HAP-1 (cell line): ENCODE results near the gene ENTPD7.
"Not testable (repeated sequence)": the region's sequence is repeated elsewhere in the genome, so short reads cannot be mapped to it uniquely, and the experiment has no call there.

ENCODE experiments used
- DNase-seq, 2 experiments: peaks; one replicate each; pipeline ENCODE4 v3.0.0-alpha.2; 2016 to 2020; ENCODE audit warnings: low spot score in 2 of 2
- H3K27me3 ChIP-seq: fragments of 250-450 bp; sonication (Bioruptor Pico); 2 replicates; pipeline ENCODE4 v1.5.1; 2020; ENCODE audit warnings: low read depth, mild to moderate bottlenecking, moderate library complexity
- H3K36me3 ChIP-seq: fragments of 250-450 bp; sonication (Bioruptor Pico); replicated peaks from 2 replicates; pipeline ENCODE4 v1.5.1; 2020; ENCODE audit warnings: mild to moderate bottlenecking
- H3K4me1 ChIP-seq: fragments of 250-450 bp; sonication (Bioruptor Pico); 2 replicates; pipeline ENCODE4 v1.5.1; 2020; ENCODE audit warnings: mild to moderate bottlenecking
- H3K4me3 ChIP-seq: fragments of 250-450 bp; sonication (Bioruptor Pico); 2 replicates; pipeline ENCODE4 v1.5.1; 2020; ENCODE audit warnings: mild to moderate bottlenecking, moderate library complexity
- H3K9me3 ChIP-seq: fragments of 250-450 bp; sonication (Bioruptor Pico); 2 replicates; pipeline ENCODE4 v1.5.1; 2020; ENCODE audit warnings: mild to moderate bottlenecking, moderate library complexity
- in situ Hi-C: fragments of 300-500 bp; cut with MboI; formaldehyde crosslinking; loops from 3 replicates; pipeline ENCODE4 v1.14.3; 2020; ENCODE audit warnings: low sequenced_read_pairs, inconsistent platforms, mixed read lengths

The ENTPD7 gene

DNA sequence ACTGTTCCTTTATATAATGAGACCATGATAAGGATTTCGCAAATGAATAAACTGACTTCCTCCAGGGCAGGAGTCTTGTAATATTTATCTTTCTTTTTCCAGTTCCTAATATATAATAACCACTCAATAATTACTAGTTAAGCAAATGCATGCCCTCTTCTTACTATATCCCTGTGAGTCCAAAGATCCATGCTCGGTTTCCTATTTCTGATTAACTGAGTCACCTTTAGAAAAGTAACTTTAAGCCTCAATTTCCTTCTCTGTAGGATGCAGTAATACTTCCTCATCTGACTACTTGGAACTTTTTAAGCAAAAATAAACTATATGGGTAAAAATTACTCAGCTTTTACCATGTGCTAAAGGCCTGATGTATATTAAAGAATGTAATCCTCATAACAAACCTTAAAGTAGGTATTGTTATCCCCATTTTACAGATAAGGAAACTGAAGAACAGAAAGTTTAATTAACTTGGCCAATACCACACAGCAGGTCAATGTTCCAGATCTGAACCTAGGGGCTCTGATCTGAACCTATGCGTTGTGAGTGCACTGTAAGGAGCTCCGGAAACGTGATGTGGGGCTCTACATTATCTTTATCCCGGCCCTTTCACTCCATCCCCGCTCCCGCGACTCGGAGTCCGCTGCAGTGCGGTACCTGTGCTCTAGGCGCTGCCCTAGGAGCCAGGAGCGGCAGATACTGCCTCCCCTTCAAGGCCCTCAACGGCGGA lies 72.2 kb downstream of the ENTPD7 start:
- in situ Hi-C loops, result no loop called here
- DNase-seq, result no peak
- Histone ChIP-seq H3K27me3 (no peaks in the 10 kb centered on the region), H3K4me1 (peaks cover 4% of the 10 kb centered on the region; the same call in 1 of the 2 replicates), H3K9me3 (no peaks in the 10 kb centered on the region), H3K4me3 (peak overlapping the region; percentile 66), H3K36me3 (peaks cover 29% of the 10 kb centered on the region)

DNA sequence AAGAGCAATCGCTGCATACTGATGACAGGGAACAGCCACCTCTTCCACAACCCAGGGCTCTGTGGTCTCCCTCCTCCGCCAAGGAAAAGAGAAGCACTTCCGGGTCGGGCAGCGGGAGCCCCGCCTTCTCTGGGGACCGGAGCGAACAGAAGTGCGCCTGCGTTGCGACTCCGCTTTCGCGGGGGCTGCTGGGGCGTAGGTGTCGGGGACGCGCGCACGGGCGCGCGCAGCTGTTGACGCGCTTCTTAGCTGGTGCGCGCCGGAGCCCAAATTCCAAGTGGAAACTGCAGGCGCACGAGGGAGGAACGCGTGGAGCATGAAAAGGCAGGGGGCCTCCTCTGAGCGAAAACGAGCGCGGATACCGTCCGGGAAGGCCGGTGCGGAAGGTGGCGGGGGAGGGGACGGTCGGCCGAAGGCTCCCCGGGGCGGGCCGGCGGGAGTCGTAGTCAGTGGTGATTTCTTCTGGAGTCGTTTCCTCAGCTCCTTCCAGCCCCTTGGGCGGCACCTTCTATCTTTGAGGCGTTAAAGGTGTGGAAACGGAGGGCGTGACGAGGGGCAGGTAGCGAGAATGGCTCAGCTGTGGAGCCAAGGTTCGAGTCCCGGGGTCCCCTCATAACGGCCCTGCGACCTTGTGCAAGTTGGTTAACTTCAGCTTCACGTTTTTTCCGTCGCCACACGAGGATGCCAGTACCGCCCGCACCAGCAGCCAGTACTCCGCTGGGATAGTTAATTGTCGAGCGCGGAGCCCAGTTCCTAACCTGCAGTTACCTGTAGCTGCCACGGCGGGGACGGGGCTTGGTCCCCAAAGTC lies 72.9 kb downstream of the ENTPD7 start, which contains the start of the genes COX15 and CUTC:
COX15 (minus strand) TSS at position 95 of the 810 bp plus-strand sequence; CDS start at position 17, 78 bp downstream.
CUTC (plus strand) TSS at position 202 of the 810 bp plus-strand sequence; CDS start at position 317, 115 bp downstream.
- H3K4me3 ChIP-seq, result peak within 1 kb of the TSS; percentile 66
- in situ Hi-C loops, result no loop called here
- H3K27me3 ChIP-seq, result no peaks in the 10 kb centered on the region
- H3K9me3 ChIP-seq, result no peaks in the 10 kb centered on the region
- DNase-seq, result peak; percentile 93 to 98
- H3K4me1 ChIP-seq, result peaks cover 4% of the 10 kb centered on the region; the same call in 1 of the 2 replicates
- peaks cover 31% of the 10 kb centered on the region for H3K36me3 ChIP-seq

DNA sequence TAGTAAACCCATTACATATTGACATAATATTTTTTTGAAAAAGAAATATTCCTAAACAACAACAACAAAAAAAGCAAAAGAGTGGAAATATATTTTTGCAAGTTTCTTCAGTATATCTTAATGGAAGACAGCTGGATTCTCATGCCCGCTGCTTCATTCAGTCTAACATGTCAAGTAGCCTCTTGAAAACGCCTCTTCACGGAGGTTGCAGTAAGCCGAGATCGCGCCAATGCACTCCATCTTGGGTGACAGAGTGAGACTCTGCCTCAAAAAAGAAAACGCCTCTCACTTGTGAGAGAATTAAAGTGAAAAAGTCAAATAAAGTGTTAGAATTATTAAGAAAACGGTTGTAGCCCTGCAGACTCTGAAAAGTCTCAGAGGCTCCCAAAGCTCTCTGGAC lies 74.1 kb downstream of the ENTPD7 start:
- in situ Hi-C loops, result no loop called here
- peaks cover 4% of the 10 kb centered on the region; the same call in 1 of the 2 replicates for H3K4me1 ChIP-seq
- peak overlapping the region; percentile 66 for H3K4me3 ChIP-seq
- H3K36me3 ChIP-seq, result peaks cover 29% of the 10 kb centered on the region
- no peaks in the 10 kb centered on the region for H3K27me3 ChIP-seq
- no peaks in the 10 kb centered on the region for H3K9me3 ChIP-seq
- peak in 1 of 2 experiments; percentile 13 for DNase-seq

DNA sequence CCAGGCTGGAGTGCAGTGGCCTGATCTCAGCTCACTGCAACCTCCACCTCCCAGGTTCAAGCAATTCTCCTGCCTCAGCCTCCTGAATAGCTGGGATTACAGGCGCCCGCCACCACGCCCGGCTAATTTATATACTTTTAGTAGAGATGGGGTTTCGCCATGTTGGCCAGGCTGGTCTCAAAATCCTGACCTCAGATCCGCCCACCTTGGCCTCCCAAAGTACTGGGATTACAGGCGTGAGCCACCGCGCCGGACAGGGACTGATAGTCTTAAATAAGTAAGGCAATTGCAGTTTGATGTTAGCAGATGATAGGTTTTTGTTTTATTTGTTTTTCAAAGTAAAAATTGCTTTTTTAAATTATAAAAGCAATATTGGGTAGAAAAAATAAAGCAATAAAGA lies 74.8 kb downstream of the ENTPD7 start:
- DNase-seq, in situ Hi-C loops, H3K4me3 ChIP-seq, H3K4me1 ChIP-seq, H3K9me3 ChIP-seq, H3K27me3 ChIP-seq: not testable (repeated sequence)
- peaks cover 29% of the 10 kb centered on the region for H3K36me3 ChIP-seq

DNA sequence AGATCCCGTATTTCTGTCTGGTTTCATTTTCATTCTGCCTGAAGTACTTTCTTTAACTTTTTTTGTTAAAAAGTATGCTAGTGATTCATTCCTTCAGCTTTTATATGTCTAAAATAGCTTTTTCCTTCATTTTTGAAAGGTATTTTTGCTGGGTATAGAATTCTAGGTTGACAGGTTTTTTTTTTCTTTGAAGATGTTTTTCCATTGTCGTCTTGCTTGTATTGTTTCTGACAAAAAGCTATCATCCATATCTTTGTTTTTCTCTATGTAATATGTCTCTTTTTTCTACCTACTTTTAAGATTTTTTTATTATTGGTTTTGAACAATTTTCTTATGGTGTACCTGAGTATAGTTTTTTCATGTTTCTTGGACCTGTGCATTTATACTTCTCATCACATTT lies 81.0 kb downstream of the ENTPD7 start:
- in situ Hi-C loops, result no loop called here

DNA sequence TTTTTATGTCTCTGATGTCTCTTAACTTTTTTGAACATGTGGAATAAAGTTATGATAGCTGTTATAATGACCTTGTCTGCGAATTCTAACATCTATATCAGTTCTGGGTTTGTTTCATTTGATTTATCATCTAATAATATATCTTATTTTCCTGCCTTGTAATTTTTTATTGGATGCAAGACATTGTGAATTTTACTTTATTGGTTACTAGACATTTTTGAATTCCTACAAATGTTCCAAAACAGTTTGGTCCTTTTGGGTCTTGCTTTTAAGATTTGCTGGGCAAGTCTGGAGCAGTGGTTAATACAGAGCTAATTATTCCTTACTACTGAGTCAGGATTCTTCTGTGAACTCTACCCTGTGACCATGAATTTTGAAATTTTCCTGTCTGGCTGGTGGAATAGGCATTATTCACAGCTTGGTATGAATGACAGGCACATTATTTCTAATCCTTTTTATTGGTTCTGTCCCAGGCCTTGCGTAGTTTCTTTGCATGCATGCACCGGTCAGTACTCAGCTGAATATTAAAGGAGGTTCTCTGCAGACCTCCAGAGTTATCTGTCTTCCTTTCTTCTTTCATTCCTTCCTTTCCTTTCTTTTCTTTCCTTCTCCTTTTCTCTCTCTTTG lies 81.7 kb downstream of the ENTPD7 start:
- in situ Hi-C loops, result no loop called here
- DNase-seq, result no peak
- Histone ChIP-seq H3K27me3 (no peaks in the 10 kb centered on the region), H3K36me3 (peaks cover 84% of the 10 kb centered on the region), H3K9me3 (peaks cover 3% of the 10 kb centered on the region), H3K4me1 (peaks cover 16% of the 10 kb centered on the region), H3K4me3 (no peak overlapping the region)

More for the DNA sequence above, 81.0 kb downstream of the ENTPD7 start:
- Histone ChIP-seq H3K4me1 (peaks cover 16% of the 10 kb centered on the region), H3K9me3 (peaks cover 3% of the 10 kb centered on the region), H3K4me3 (no peak overlapping the region), H3K27me3 (no peaks in the 10 kb centered on the region), H3K36me3 (peaks cover 78% of the 10 kb centered on the region)
- no peak for DNase-seq

DNA sequence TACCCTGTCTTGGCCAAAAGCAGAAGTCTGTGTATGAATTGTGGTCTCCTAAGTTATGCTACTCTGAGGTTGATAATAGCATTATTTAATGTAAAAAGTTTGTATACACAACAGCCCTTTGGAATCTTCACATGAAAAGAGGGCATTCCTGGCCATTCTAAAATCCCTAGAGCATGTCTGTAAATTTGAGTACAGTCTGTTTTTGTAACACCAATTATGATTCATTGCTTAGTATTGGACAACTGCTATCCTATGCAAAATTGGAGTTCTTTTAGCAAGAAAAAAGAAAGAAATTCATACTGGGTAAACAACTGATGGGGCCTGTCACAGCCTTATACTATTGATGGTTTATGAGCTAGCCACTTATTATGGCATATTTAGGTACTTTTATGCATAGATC lies 82.9 kb downstream of the ENTPD7 start:
- in situ Hi-C loops, result no loop called here
- H3K4me3 ChIP-seq, result no peak overlapping the region
- peaks cover 82% of the 10 kb centered on the region for H3K36me3 ChIP-seq
- H3K9me3 ChIP-seq, result peaks cover 3% of the 10 kb centered on the region
- H3K27me3 ChIP-seq, result no peaks in the 10 kb centered on the region
- peaks cover 16% of the 10 kb centered on the region for H3K4me1 ChIP-seq
- DNase-seq, result peak in 1 of 2 experiments; percentile 38

DNA sequence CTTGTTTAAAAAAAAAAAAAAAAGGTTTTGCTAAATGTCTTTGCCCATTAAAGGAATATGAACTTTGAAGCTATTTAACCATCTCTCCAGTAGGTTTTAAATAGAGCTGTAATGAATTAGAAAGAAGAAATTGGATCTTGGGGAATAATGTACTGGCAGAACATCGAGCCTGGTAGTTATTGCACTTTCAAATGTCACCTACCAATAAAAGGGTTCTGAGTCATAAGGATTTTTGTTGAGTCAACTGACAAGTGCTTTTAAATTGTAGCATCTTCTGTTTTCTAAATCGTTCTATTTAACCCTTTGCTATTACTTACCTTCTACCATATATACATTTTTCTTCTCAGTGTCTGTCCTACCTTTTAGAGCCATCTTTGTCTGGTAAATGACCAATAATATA lies 83.4 kb downstream of the ENTPD7 start:
- Histone ChIP-seq H3K36me3 (peaks cover 82% of the 10 kb centered on the region), H3K4me1 (peaks cover 16% of the 10 kb centered on the region), H3K9me3 (peaks cover 3% of the 10 kb centered on the region), H3K4me3 (no peak overlapping the region), H3K27me3 (no peaks in the 10 kb centered on the region)
- in situ Hi-C loops, result no loop called here
- DNase-seq, result no peak

DNA sequence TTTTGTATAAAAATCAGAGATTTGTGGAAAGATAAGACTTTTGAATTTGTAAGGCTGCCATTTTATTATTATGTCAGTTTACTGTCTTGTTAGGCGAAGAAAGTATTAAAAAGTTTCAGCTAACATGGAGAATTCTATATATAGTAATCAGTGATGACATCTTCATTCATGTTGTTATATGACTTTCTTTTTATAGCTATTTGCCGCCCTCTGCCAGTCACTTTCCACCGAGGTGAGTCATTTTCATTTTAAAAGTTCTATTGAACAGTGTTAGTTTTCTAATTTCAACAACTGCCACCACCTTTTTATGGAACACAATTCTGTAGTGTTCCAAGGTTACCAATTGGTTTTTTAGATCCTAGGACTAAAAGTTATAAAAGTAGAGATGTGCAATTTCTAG lies 84.5 kb downstream of the ENTPD7 start:
- in situ Hi-C loops, result no loop called here

DNA sequence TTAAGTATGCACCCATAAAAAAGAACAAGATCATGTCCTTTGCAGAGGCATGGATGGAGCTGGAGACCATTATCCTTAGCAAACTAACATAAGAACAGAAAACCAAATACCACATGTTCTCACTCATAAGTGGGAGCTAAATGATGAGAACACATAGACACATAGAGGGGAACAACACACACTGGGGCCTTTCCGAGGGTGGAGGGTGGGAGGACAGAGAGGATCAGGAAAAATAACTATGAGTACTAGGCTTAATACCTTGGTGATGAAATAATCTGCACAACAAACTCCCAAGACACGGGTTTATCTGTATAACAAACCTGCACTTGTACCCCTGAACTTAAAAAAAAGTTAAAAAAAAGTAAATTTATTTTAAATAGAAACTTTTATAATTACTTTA lies 86.9 kb downstream of the ENTPD7 start:
- H3K4me1 ChIP-seq, result peaks cover 16% of the 10 kb centered on the region
- H3K27me3 ChIP-seq, in situ Hi-C loops, H3K9me3 ChIP-seq, H3K4me3 ChIP-seq, DNase-seq: not testable (repeated sequence)
- H3K36me3 ChIP-seq, result peaks cover 71% of the 10 kb centered on the region

More for the DNA sequence above, 84.5 kb downstream of the ENTPD7 start:
- DNase-seq, result no peak
- H3K9me3 ChIP-seq, result peaks cover 3% of the 10 kb centered on the region
- no peaks in the 10 kb centered on the region for H3K27me3 ChIP-seq
- peaks cover 16% of the 10 kb centered on the region for H3K4me1 ChIP-seq
- no peak overlapping the region for H3K4me3 ChIP-seq
- H3K36me3 ChIP-seq, result peaks cover 85% of the 10 kb centered on the region

DNA sequence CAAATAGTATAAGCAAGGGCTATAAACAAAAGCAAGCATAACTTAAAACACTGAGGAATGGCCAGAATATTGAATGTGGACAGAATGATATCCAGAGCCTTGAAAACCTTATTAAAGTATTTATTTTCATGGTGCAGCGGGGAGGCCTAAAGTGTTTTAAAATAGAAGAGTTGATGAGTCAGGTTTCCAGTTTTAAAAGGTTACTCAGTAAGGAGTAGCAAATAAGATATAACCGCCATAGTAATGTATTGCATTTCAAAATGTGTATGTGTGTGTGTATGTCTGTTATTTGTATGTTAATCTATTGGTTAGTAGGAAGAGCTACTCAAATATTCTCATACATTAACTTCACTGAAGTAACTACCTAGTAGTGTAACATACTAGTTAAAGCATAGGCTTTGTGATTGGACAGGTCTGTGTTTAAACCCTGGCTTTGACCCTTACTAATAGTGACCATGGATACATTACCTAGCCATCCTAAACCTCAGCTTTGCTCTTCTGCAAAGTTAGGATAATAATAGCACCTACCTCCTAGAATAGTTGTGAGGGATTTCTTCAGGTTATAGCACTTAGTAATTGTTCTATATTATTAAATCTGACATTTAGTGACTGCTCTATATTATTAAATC lies 89.6 kb downstream of the ENTPD7 start:
- H3K4me3 ChIP-seq, result no peak overlapping the region
- no peaks in the 10 kb centered on the region for H3K4me1 ChIP-seq
- DNase-seq, result no peak
- H3K9me3 ChIP-seq, result no peaks in the 10 kb centered on the region
- peaks cover 62% of the 10 kb centered on the region for H3K36me3 ChIP-seq
- no peaks in the 10 kb centered on the region for H3K27me3 ChIP-seq
- in situ Hi-C loops, result no loop called here

DNA sequence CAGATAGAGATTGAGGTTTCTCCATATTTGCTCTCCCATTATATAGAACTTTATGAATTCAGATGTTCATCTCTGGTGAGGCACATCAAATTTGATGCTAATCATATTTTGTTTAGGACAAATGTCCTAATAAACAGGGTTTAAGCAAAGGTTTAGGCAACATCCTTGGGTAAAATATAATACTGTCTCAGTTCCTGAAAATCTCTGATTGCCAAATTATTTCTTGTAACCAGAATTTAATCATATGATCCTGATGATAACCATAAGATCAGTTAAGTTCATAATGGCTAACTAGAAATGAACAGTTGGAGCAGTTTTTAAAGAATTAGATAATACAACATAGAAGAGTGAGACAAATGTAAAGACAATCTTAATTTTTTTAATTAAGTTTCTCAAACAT lies 91.3 kb downstream of the ENTPD7 start:
- no peaks in the 10 kb centered on the region for H3K27me3 ChIP-seq
- in situ Hi-C loops, result no loop called here
- no peak for DNase-seq
- peaks cover 57% of the 10 kb centered on the region for H3K36me3 ChIP-seq
- H3K9me3 ChIP-seq, result no peaks in the 10 kb centered on the region
- H3K4me3 ChIP-seq, result no peak overlapping the region
- no peaks in the 10 kb centered on the region for H3K4me1 ChIP-seq

DNA sequence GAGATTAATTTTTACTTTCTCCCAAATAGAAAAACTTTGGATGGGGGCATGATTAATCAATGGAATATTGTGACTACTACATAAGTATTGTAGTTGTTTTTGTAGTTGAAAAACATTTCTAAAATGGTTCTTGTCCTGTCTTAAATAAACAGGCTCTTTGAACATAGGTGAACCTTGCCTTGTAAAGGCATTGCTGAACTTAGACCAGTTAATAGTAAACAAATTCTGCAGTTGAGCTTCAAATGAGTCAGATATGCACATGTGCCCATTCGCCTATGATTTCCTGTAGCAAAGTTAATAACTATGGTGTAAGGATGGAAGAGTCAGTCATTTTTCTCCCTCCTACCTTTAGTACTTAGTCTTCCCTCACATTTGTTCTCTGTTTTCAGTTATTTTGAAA lies 95.4 kb downstream of the ENTPD7 start:
- H3K4me1 ChIP-seq, result peaks cover 11% of the 10 kb centered on the region; the same call in 1 of the 2 replicates
- H3K4me3 ChIP-seq, result no peak overlapping the region
- no peak for DNase-seq
- no peaks in the 10 kb centered on the region for H3K9me3 ChIP-seq
- peaks cover 35% of the 10 kb centered on the region for H3K36me3 ChIP-seq
- in situ Hi-C loops, result no loop called here
- H3K27me3 ChIP-seq, result no peaks in the 10 kb centered on the region
